HG03064 (cell line): ENCODE measurements around the gene TIMM17B.
A peak's percentile ranks its signal among the peaks of the same experiment; 100 is the strongest.

Source experiments
- ATAC-seq: cut with Tn5 transposase; IDR thresholded peaks from one replicate; pipeline ENCODE4 v1.9.1; 2021; ENCODE audit warnings: low read depth; ENCODE audit not compliant: unreplicated experiment

Gene TIMM17B

GRCh38 chrX:48919360-48919841 is 21.8 kb upstream of the TIMM17B start:
- no peak for ATAC-seq

- peak; percentile 68 for ATAC-seq
Measured at GRCh38 chrX:48918643-48919340, 21.2 kb upstream of the TIMM17B start, which contains the start of gene PIM2. Gene PIM2, minus strand, starts transcription at chrX:48919024. Its CDS starts 190 bp downstream, at chrX:48918834.

- no peak for ATAC-seq
Measured at GRCh38 chrX:48918301-48918642, 20.7 kb upstream of the TIMM17B start.

GRCh38 chrX:48917139-48918001 is 19.8 kb upstream of the TIMM17B start:
- no peak for ATAC-seq

- ATAC-seq, result no peak
Measured at GRCh38 chrX:48914593-48915493, 17.3 kb upstream of the TIMM17B start.

GRCh38 chrX:48913605-48914366 is 16.2 kb upstream of the TIMM17B start:
- no peak for ATAC-seq

GRCh38 chrX:48911412-48912182 is 14.0 kb upstream of the TIMM17B start, which contains the start of gene SLC35A2:
Gene SLC35A2, minus strand, starts transcription at chrX:48911646. Its CDS starts 10 bp downstream, at chrX:48911636.
- no peak for ATAC-seq

GRCh38 chrX:48910926-48911411 is 13.4 kb upstream of the TIMM17B start:
- ATAC-seq, result no peak

GRCh38 chrX:48909703-48910294 is 12.2 kb upstream of the TIMM17B start:
- no peak for ATAC-seq

GRCh38 chrX:48908600-48908999 is 11.0 kb upstream of the TIMM17B start:
- no peak for ATAC-seq

GRCh38 chrX:48905090-48905790 is 7.7 kb upstream of the TIMM17B start:
- ATAC-seq, result no peak

GRCh38 chrX:48904626-48905025 is 7.1 kb upstream of the TIMM17B start:
- no peak for ATAC-seq

- no peak for ATAC-seq
Measured at GRCh38 chrX:48904180-48904579, 6.6 kb upstream of the TIMM17B start.

GRCh38 chrX:48903290-48903689 is 5.7 kb upstream of the TIMM17B start:
- no peak for ATAC-seq

- no peak for ATAC-seq
Measured at GRCh38 chrX:48902776-48903175, 5.2 kb upstream of the TIMM17B start.

- ATAC-seq, result no peak
Measured at GRCh38 chrX:48902135-48902534, 4.6 kb upstream of the TIMM17B start.

GRCh38 chrX:48901069-48901468 is 3.5 kb upstream of the TIMM17B start:
- ATAC-seq, result no peak

GRCh38 chrX:48899078-48899410 is 1.5 kb upstream of the TIMM17B start:
- no peak for ATAC-seq
